ENCODE measurements around the gene GABRR2. TPM values are rescaled to one million over a fixed set of nuclear protein-coding genes. Genes with fewer than 3 reads are reported as not detected.

The GABRR2 gene
- total RNA-seq, 4 donors from 2014 or later: 0.57 to 1.4 TPM; not detected in 2

GRCh38 chr6:89324304-89324703 is 9.2 kb upstream of the GABRR2 start:
- no peak for TF ChIP-seq CTCF (IDR thresholded peaks at IDR 0.05; ENCODE audit: low read depth)

GRCh38 chr6:89323511-89323971 is 8.4 kb upstream of the GABRR2 start:
- TF ChIP-seq CTCF (IDR thresholded peaks at IDR 0.05; ENCODE audit: low read depth): no peak

- no peak for TF ChIP-seq CTCF (IDR thresholded peaks at IDR 0.05; ENCODE audit: low read depth)
Measured at GRCh38 chr6:89321131-89321970, 6.3 kb upstream of the GABRR2 start.

GRCh38 chr6:89320012-89320559 is 5.0 kb upstream of the GABRR2 start:
- no peak for TF ChIP-seq CTCF (IDR thresholded peaks at IDR 0.05; ENCODE audit: low read depth)

GRCh38 chr6:89317067-89317466 is 2.0 kb upstream of the GABRR2 start:
- no peak for TF ChIP-seq CTCF (IDR thresholded peaks at IDR 0.05; ENCODE audit: low read depth)

- TF ChIP-seq CTCF (IDR thresholded peaks at IDR 0.05; ENCODE audit: low read depth): no peak
Measured at GRCh38 chr6:89314692-89315091, 407 bp downstream of the GABRR2 start.

GRCh38 chr6:89313006-89313405 is 2.1 kb downstream of the GABRR2 start:
- no peak for TF ChIP-seq CTCF (IDR thresholded peaks at IDR 0.05; ENCODE audit: low read depth)
